Thoracic aorta (tissue), 2 donors: ENCODE data around the gene RNFT2. TPM values are rescaled to one million over a fixed set of nuclear protein-coding genes. Genes with fewer than 3 reads are reported as not detected.

Experiments
- ATAC-seq: fragments of 150-250 bp; one replicate; pipeline ENCODE4 v1.8.0; 2017; ENCODE audit warnings: low read depth; ENCODE audit not compliant: insufficient number of reproducible peaks, low FRiP score
- DNase-seq: peaks from one replicate; pipeline ENCODE4 v3.0.0-alpha.2; 2020; ENCODE audit warnings: low spot score
- H3K27ac ChIP-seq, 2 donors: fragments of 200-600 bp; sonication (generic); 1 replicate in 1 of 2; 2 replicates in 1 of 2; pipeline ENCODE4 v1.5.1; 2016; ENCODE audit warnings: mild to moderate bottlenecking in 2 of 2, moderate library complexity in 2 of 2
- H3K27me3 ChIP-seq: fragments of 200-600 bp; sonication (generic); replicated peaks from 2 replicates; pipeline ENCODE4 v1.6.0; 2016; ENCODE audit warnings: mild to moderate bottlenecking; ENCODE audit not compliant: insufficient read depth
- H3K36me3 ChIP-seq: fragments of 200-600 bp; sonication (generic); one replicate; pipeline ENCODE4 v1.5.1; 2016
- H3K4me1 ChIP-seq, 2 donors: fragments of 200-600 bp; sonication (generic); 1 replicate in 1 of 2; 2 replicates in 1 of 2; pipeline versions ENCODE4 v1.5.1 to v1.6.0; 2016; ENCODE audit warnings: low read depth in 2 of 2, mild to moderate bottlenecking in 1 of 2; ENCODE audit not compliant: control insufficient read depth in 1 of 2
- H3K4me3 ChIP-seq: fragments of 200-600 bp; sonication (generic); 2 replicates; pipeline ENCODE4 v1.5.1; 2016; ENCODE audit warnings: mild to moderate bottlenecking
- H3K9me3 ChIP-seq: fragments of 200-600 bp; sonication (generic); 2 replicates; pipeline ENCODE4 v1.5.1; 2016
- CTCF ChIP-seq: fragments of 200-600 bp; sonication (generic); IDR thresholded peaks from one replicate; pipeline ENCODE4 v1.5.1; 2019; ENCODE audit warnings: antibody characterized with exemption
- total RNA-seq, 2 donors: library from RNA; depleted of rRNA; stranded (reverse); fragments of >200 nt; gene quantifications; one replicate each; pipeline versions ENCODE4 v1.1.0 to v1.2.3, GENCODE V29; 2016

Gene RNFT2
- total RNA-seq, 2 donors from 2014 or later, result 1.1 to 1.5 TPM

- Histone ChIP-seq H3K27ac (no peak overlapping the region), H3K27me3 (no peaks in the 10 kb centered on the region), H3K4me3 (no peak overlapping the region), H3K36me3 (no peaks in the 10 kb centered on the region), H3K9me3 (no peaks in the 10 kb centered on the region), H3K4me1 (no peaks in the 10 kb centered on the region)
- DNase-seq, result no peak
- TF ChIP-seq CTCF, result peak; percentile 81
- no peak for ATAC-seq
Measured at GRCh38 chr12:116703214-116703795, 34.8 kb upstream of the RNFT2 start.

- Histone ChIP-seq H3K4me3 (no peak overlapping the region), H3K27ac (no peak overlapping the region), H3K36me3 (no peaks in the 10 kb centered on the region), H3K9me3 (no peaks in the 10 kb centered on the region), H3K4me1 (peaks cover 0 to 9% of the 10 kb centered on the region in 2 donors), H3K27me3 (no peaks in the 10 kb centered on the region)
- DNase-seq (no peak), ATAC-seq (no peak)
- TF ChIP-seq CTCF, result no peak
Measured at GRCh38 chr12:116707751-116708150, 30.4 kb upstream of the RNFT2 start.

DNA sequence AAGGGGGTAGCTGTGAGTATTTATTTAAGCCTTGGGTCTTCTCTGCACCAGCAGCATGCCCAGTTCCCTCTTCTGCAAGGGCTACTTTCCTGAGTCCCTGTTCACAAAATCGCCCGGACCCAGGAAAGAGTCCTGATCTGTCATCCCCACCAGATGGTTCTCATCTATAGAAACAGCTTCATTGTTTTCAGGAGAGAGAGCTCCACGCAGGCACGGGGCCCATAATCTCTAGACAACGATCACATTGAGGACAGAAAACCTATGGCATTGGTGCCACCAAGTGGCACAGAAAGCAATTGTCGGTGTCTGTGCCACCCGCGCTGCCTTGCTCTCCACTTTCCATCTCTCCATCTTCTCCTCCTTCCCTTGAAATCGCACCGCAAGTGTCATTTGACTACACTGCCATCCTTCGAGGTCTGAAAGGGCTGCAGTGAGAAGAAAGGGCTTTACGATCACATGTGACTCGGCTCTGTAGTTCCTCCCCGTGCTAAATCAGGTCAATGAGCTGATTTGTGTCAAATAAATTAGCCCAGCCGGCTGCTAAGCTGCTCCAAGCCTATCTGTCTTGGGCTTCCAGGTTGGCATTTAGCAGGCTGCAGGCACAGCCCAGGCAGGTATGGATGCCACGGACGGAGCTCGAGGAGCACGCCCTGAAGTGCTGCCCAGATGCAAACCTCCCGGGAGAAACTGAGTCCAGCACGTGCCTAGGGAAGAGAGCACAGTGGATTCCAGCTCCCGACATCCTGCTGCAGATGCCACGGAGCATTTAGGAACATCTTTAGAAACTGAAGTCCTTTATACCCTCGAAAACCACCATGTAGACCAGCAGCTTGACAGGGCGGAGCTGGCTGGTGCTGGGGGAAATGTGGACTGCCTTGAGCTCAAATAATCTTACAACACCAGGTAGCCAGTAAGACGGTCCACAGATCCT, 29.0 kb upstream of the RNFT2 start:
- Histone ChIP-seq H3K4me1 (peaks cover 0 to 9% of the 10 kb centered on the region in 2 donors), H3K4me3 (peak overlapping the region; percentile 38), H3K36me3 (no peaks in the 10 kb centered on the region), H3K27ac (no peak overlapping the region), H3K9me3 (no peaks in the 10 kb centered on the region), H3K27me3 (no peaks in the 10 kb centered on the region)
- peak; percentile 72 for TF ChIP-seq CTCF
- DNase-seq, result no peak
- ATAC-seq, result peak; percentile 67

DNA sequence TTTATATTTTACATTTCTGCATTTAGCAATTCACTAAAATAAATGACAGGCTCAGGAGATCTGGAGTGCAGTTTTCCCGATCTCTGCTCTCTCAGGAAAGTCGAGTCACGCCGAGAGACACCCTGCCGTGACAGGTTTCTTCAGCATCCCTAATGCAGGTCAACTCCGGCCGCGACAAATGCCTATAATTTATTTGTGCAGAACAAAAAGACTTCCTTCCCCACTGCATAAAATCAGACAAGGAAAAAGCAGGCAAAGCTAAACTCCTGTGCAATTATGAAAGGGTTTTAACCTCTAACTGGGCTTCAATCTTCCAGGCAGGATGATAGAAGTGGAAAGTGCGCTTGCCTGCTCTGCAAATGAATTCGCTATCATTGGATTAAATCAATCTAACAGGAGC, 28.3 kb upstream of the RNFT2 start:
- DNase-seq (no peak), ATAC-seq (no peak)
- Histone ChIP-seq H3K36me3 (no peaks in the 10 kb centered on the region), H3K9me3 (no peaks in the 10 kb centered on the region), H3K27ac (no peak overlapping the region), H3K4me1 (peaks cover 0 to 9% of the 10 kb centered on the region in 2 donors), H3K27me3 (no peaks in the 10 kb centered on the region), H3K4me3 (no peak overlapping the region)
- TF ChIP-seq CTCF, result no peak

DNA sequence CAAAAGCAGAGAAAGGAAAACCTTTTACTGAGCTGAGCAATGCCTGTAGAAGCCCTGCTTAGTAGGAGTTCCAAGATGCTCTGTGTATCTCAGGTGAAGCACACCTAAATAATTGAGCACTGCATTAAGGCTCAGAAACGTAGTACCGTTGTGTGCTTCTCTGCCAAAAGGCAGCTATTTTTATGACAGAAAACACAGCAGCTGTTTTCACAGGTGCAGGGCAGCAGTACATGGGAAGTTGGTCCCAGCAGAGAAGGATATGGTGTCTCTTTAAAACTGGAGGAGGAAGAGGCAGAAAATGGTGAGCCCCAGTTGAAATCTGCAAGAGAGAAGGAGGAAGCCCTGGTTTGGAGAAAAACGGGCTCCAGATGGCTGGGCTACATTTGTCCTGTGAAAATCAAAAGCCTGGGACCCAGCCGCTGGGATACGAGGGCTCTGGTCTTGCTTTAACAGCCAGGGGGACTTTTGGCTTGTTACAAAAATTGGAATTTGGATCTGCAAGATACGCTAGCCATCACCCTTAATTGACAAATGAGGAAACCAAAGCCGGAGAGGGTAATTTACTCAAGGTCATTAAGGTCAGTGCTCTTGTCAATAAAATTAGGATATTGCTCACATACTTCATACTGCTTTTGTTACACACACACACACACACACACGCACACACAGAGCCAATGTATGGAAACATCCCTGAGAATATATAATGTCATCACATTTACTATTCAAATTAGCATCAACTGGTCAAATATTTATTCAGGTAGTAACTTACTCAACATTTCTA, 27.6 kb upstream of the RNFT2 start:
- no peak for TF ChIP-seq CTCF
- H3K27me3 ChIP-seq, result no peaks in the 10 kb centered on the region
- H3K4me3 ChIP-seq, result no peak overlapping the region
- H3K4me1 ChIP-seq, result peaks cover 0 to 9% of the 10 kb centered on the region in 2 donors
- no peaks in the 10 kb centered on the region for H3K9me3 ChIP-seq
- H3K36me3 ChIP-seq, result no peaks in the 10 kb centered on the region
- no peak overlapping the region for H3K27ac ChIP-seq
- DNase-seq, result no peak
- ATAC-seq, result no peak
